HepG2 (cell line): ENCODE results near the gene NEAT1. TPM values are rescaled to one million over a fixed set of nuclear protein-coding genes. Genes with fewer than 3 reads are reported as not detected.

Experiments used
- DNMT1 ChIP-seq: sonication (generic); formaldehyde crosslinking; IDR thresholded peaks from 2 replicates; pipeline ENCODE4 v1.5.1; 2020; ENCODE audit warnings: mild to moderate bottlenecking, missing genetic modification reagents
- ESRRA ChIP-seq: sonication (generic); formaldehyde crosslinking; IDR thresholded peaks from 2 replicates; pipeline ENCODE4 v1.5.1; 2020; ENCODE audit warnings: mild to moderate bottlenecking, low read depth, missing genetic modification reagents
- KDM3A ChIP-seq: IDR thresholded peaks from 2 replicates; pipeline ENCODE4 v1.6.1; 2018; ENCODE audit warnings: low read depth, missing compliant biosample characterization
- PBX2 ChIP-seq: IDR thresholded peaks from 2 replicates; pipeline ENCODE4 v1.6.1; 2016; ENCODE audit warnings: control low read depth
- SALL1 ChIP-seq: sonication (generic); formaldehyde crosslinking; IDR thresholded peaks from 2 replicates; pipeline ENCODE4 v1.8.0; 2022; ENCODE audit warnings: mild to moderate bottlenecking, missing genetic modification reagents
- SMAD9 ChIP-seq: sonication (generic); formaldehyde crosslinking; IDR thresholded peaks from 2 replicates; pipeline ENCODE4 v1.5.1; 2020; ENCODE audit warnings: mild to moderate bottlenecking, missing genetic modification reagents
- TBL1XR1 ChIP-seq: fragments of 150-350 bp; IDR thresholded peaks from 2 replicates; pipeline ENCODE4 v1.6.1; 2014; ENCODE audit warnings: borderline replicate concordance, low read length; ENCODE audit not compliant: partially characterized antibody
- ZFP36 ChIP-seq: fragments of 150-350 bp; IDR thresholded peaks from 2 replicates; pipeline ENCODE4 v1.6.1; 2018; ENCODE audit warnings: borderline replicate concordance, low read length, low read depth; ENCODE audit not compliant: partially characterized antibody
- ZNF124 ChIP-seq: sonication (generic); formaldehyde crosslinking; IDR thresholded peaks from 2 replicates; pipeline ENCODE4 v1.4.0; 2020; ENCODE audit warnings: missing genetic modification reagents
- ZNF296 ChIP-seq: sonication (generic); formaldehyde crosslinking; conservative IDR thresholded peaks from 2 replicates; pipeline ENCODE4 v1.5.0; 2020; ENCODE audit warnings: mild to moderate bottlenecking, missing genetic modification reagents
- ZNF556 ChIP-seq: sonication (generic); formaldehyde crosslinking; IDR thresholded peaks from 2 replicates; pipeline ENCODE4 v1.4.0; 2020; ENCODE audit warnings: mild to moderate bottlenecking, missing genetic modification reagents, borderline replicate concordance
- ZNF766 ChIP-seq: sonication (generic); formaldehyde crosslinking; IDR thresholded peaks from 2 replicates; pipeline ENCODE4 v1.5.0; 2020; ENCODE audit warnings: missing genetic modification reagents, borderline replicate concordance
- polyA plus RNA-seq, 8 experiments: library from polyadenylated mRNA; depleted of rRNA in 3 of 8; stranded (reverse) in 7 of 8; unstranded in 1 of 8; fragments of >200 nt; fragmentation: Illumina TruSeq in 4 of 8; extraction: Trizol in 4 of 8; gene quantifications; 2 replicates each; pipeline versions ENCODE4 v1.2.1 to v1.2.3, GENCODE V29; 2011 to 2016; ENCODE audit warnings: low read depth in 4 of 8, missing spikeins in 1 of 8, mixed read lengths in 1 of 8; ENCODE audit not compliant: insufficient read depth in 1 of 8
- total RNA-seq, 5 experiments: library from RNA; depleted of rRNA; stranded (reverse); fragments of >200 nt; fragmentation: Illumina TruSeq; extraction: Trizol; gene quantifications; 2 replicates each; pipeline ENCODE4 v1.2.3, GENCODE V29; 2016; ENCODE audit warnings: low read depth in 1 of 5
- TF ChIP-seq, protein P1 (sequence below): sonication (generic); formaldehyde crosslinking; IDR thresholded peaks from 2 replicates; pipeline ENCODE4 v1.5.1; 2020; ENCODE audit warnings: mild to moderate bottlenecking, missing genetic modification reagents, borderline replicate concordance
- TF ChIP-seq, protein P2 (sequence below), 2 experiments: sonication (generic) in 1 of 2; formaldehyde crosslinking in 1 of 2; IDR thresholded peaks; 2 replicates each; pipeline versions ENCODE4 v1.4.0 to v1.6.1; 2016 to 2020; ENCODE audit warnings: borderline replicate concordance in 1 of 2, low read depth in 1 of 2, mild to moderate bottlenecking in 1 of 2, missing genetic modification reagents in 1 of 2
- TF ChIP-seq, protein P3 (sequence below): sonication (generic); formaldehyde crosslinking; IDR thresholded peaks from 2 replicates; pipeline ENCODE4 v1.9.0; 2022; ENCODE audit warnings: low read depth, missing genetic modification reagents
- TF ChIP-seq, protein P4 (sequence below): sonication (generic); formaldehyde crosslinking; conservative IDR thresholded peaks from 2 replicates; pipeline ENCODE4 v1.8.1; 2023; ENCODE audit warnings: missing genetic modification reagents

The NEAT1 gene
- total and polyA plus RNA-seq, 2 of the 13 experiments (the other 11 are each of a cell fraction or from before 2014, with no cell fraction given): 20.5 to 41.2 TPM

- TF ChIP-seq, protein P1, sequence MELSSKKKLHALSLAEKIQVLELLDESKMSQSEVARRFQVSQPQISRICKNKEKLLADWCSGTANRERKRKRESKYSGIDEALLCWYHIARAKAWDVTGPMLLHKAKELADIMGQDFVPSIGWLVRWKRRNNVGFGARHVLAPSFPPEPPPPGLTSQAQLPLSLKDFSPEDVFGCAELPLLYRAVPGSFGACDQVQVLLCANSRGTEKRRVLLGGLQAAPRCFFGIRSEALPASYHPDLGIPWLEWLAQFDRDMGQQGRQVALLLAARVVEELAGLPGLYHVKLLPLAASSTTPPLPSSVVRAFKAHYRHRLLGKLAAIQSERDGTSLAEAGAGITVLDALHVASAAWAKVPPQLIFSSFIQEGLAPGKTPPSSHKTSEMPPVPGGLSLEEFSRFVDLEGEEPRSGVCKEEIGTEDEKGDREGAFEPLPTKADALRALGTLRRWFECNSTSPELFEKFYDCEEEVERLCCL (CRISPR knock-in tag): no peak
- TF ChIP-seq ZNF124 (no peak), ESRRA (no peak), ZNF556 (CRISPR knock-in tag) (no peak), ZNF296 (CRISPR knock-in tag) (no peak), ZNF766 (no peak), PBX2 (CRISPR knock-in tag) (no peak), KDM3A (CRISPR knock-in tag) (peak; percentile 58; the same call in 1 of the 2 replicates), SALL1 (CRISPR knock-in tag) (no peak; the same call in 1 of the 2 replicates), DNMT1 (CRISPR knock-in tag) (no peak), ZFP36 (peak; percentile 76), SMAD9 (no peak), TBL1XR1 (no peak)
- TF ChIP-seq, protein P2, sequence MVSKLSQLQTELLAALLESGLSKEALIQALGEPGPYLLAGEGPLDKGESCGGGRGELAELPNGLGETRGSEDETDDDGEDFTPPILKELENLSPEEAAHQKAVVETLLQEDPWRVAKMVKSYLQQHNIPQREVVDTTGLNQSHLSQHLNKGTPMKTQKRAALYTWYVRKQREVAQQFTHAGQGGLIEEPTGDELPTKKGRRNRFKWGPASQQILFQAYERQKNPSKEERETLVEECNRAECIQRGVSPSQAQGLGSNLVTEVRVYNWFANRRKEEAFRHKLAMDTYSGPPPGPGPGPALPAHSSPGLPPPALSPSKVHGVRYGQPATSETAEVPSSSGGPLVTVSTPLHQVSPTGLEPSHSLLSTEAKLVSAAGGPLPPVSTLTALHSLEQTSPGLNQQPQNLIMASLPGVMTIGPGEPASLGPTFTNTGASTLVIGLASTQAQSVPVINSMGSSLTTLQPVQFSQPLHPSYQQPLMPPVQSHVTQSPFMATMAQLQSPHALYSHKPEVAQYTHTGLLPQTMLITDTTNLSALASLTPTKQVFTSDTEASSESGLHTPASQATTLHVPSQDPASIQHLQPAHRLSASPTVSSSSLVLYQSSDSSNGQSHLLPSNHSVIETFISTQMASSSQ (IDR thresholded peaks at IDR 0.05; ENCODE audit: low read depth): no peak
- TF ChIP-seq, protein P2 (CRISPR knock-in tag; IDR thresholded peaks at IDR 0.05; ENCODE audit: borderline replicate concordance): no peak
- TF ChIP-seq, protein P3, sequence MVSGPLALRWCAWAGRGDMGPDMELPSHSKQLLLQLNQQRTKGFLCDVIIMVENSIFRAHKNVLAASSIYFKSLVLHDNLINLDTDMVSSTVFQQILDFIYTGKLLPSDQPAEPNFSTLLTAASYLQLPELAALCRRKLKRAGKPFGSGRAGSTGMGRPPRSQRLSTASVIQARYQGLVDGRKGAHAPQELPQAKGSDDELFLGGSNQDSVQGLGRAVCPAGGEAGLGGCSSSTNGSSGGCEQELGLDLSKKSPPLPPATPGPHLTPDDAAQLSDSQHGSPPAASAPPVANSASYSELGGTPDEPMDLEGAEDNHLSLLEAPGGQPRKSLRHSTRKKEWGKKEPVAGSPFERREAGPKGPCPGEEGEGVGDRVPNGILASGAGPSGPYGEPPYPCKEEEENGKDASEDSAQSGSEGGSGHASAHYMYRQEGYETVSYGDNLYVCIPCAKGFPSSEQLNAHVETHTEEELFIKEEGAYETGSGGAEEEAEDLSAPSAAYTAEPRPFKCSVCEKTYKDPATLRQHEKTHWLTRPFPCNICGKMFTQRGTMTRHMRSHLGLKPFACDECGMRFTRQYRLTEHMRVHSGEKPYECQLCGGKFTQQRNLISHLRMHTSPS: no peak
- TF ChIP-seq, protein P4, sequence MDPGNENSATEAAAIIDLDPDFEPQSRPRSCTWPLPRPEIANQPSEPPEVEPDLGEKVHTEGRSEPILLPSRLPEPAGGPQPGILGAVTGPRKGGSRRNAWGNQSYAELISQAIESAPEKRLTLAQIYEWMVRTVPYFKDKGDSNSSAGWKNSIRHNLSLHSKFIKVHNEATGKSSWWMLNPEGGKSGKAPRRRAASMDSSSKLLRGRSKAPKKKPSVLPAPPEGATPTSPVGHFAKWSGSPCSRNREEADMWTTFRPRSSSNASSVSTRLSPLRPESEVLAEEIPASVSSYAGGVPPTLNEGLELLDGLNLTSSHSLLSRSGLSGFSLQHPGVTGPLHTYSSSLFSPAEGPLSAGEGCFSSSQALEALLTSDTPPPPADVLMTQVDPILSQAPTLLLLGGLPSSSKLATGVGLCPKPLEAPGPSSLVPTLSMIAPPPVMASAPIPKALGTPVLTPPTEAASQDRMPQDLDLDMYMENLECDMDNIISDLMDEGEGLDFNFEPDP (CRISPR knock-in tag): no peak
Measured at GRCh38 chr11:65479184-65480145, 56.9 kb downstream of the NEAT1 start (continued).
